HG02852 (cell line): Measurements from ENCODE around the gene SPATA31C2.
"Not testable (repeated sequence)": the region's sequence is repeated elsewhere in the genome, so short reads cannot be mapped to it uniquely, and the experiment has no call there.

Source experiments
- ATAC-seq: cut with Tn5 transposase; IDR thresholded peaks from one replicate; pipeline ENCODE4 v1.9.1; 2021; ENCODE audit warnings: mild to moderate bottlenecking, moderate library complexity; ENCODE audit not compliant: unreplicated experiment

SPATA31C2 gene

DNA sequence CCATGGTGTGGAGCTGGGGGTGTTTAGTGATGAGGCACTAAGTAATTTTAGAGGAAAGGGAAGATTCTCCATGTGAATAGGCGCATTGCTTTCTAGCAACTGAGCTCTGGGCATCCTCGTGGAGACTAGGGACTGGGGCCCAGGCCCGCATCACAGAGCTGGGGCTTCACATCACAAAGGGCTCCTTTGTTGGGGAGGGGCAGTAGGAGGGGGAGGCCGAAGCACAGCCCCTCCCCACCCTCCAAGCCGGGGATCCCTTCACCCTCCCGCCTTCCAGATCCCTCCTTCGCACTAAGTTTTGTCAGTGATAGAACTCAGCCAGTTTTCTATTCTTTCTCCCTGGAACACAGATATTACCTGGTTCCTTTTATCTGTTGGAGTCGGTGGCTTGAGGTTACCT, at the start of gene SPATA31C2:
TSS of gene SPATA31C2 (minus strand) at position 101 of the 400 bp plus-strand sequence. CDS start at position 72, 29 bp downstream.
- not testable (repeated sequence) for ATAC-seq

DNA sequence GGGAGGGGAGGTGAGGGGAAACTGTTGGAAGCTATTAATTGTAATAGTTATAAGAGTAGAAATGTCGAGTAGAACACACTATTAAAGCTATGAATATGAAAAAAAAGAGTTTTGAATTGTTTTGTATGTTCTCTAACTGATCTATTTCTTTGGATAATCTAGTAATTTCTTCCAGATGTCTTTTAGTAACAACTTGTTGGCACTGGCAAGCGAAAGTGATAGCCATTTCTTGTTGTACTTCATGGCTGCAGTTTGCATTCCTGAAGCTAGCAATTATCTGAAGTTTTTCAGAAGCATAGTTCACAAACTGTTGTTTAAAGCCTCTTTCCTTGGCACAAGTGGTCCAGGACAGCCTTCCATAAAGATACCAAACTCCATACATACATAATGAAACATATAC, 49.4 kb upstream of the SPATA31C2 start:
- ATAC-seq: no peak

- no peak for ATAC-seq
These were observed 48.3 kb upstream of the SPATA31C2 start for GRCh38 chr9:88186495-88187110.

DNA sequence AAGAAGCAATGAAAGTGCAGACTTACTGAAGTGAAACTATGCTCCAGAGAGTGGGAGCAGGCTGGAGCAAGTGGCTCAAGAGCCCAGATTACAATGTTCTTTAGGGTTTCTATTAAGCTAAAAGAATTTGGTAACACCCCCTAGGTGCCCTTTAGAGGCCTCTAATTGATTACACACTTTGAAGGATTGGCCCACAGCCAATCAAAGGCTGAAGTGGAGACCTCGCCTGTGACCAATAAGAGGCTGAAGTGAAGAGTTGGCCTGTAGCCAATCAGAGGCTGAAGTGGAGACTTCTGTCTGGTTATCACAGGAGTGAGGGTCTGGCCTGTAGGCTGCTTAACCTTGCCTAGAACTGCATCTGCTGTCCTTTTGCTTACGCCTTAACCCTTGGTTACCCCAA, 46.7 kb upstream of the SPATA31C2 start:
- no peak for ATAC-seq

DNA sequence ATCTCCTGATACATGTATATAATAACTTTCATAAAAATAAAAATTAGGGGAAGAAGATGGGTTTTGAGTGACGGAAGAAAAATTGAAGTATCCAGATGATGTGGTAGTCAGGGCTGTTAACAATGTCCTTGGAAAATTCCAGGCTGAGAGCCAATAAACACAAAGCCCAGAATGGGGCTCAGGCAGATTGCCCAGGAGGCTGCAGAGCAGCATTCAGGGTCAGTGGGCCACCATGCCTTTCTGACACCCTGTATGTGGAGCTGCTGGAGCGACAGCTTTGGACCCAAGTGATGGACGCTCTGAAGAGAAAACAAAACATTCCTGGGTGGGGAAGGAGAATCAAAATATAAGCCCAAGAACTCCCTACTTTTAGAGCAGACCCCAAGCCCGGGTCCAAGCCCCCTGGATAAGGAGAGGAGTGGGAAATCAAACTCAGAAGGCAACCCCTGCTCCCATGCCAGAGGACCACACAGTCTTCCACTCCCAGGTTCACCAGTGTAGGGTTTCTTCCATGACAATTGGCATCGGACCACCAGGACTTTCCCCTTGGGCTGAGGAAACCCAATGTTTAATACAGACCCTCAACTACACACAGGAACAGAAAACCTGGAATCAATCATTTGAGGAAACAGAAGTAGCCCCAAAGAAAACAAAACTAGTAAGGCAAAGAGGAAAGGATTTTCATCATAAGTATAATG, 45.7 kb upstream of the SPATA31C2 start:
- no peak for ATAC-seq

GRCh38 chr9:88182501-88182900, 44.2 kb upstream of the SPATA31C2 start:
- ATAC-seq: no peak

- ATAC-seq: no peak
These were observed 41.9 kb upstream of the SPATA31C2 start for GRCh38 chr9:88180081-88180765.

- no peak for ATAC-seq
These were observed 40.8 kb upstream of the SPATA31C2 start for GRCh38 chr9:88179062-88179521.

DNA sequence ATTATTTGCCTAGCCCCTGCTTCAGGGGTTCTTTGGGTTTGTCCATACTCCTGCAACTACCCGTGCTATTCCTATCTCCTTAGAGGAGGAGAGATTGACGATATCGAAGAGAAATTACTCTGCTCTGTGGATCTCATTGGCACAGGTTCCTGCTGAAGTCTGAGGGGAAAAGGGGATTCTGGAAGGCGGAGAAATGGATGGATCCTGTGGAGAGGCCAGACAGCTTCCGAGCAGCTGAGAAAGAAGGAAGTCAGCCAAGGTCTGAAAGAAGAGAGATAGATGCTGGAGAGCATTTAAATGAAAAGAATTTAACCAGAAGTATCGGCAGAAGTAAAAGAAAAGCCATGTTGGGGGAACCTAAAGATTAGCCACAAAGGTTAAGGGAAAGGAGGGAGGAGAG, 40.4 kb upstream of the SPATA31C2 start:
- no peak for ATAC-seq

GRCh38 chr9:88177371-88177770, 39.1 kb upstream of the SPATA31C2 start:
- no peak for ATAC-seq

DNA sequence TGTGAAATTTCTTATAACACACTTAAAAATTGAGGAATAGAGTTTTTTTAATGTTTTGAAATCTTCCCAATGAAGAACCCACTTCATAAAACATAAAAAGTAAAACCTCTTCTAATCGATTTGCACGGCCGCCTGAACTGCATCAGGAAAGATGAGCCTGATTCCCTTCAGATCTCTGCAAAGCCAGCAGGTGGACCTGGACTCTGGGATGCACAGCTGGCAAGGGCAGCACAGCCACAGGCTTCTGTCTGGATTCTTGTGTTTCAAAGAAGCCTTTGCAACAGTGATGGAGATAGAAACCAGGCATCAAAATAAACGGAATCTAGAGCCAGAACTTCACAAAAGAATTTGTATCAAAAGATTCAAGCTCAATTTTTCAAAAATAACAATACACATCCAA, 36.0 kb upstream of the SPATA31C2 start:
- ATAC-seq: no peak

DNA sequence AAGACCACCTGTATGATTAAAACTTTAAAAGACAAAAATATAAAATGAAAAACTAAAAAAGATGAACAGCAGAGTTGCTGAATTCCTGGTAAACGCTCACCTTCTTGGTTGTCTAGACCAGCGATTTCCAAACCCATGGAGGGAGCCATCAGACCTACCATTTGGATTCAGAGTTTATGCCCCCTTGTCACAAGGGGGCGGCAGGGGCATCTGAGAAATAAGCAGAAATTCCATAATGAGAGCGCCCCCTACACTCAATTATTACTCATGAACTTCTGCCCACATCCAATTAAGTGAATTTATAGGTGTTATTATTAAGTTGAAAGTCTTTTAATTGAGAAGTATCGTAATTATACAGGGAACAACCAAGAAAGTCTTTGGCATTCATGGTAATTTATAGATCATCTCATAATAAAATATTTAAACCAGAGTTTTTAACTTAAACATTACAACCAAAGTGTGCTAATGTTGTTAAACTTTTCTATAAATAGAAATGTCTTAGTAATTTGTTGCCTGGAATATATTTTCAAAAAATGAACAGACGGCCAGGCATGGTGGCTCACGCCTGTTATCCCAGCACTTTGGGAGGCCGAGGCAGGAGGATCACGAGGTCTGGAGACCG, 35.2 kb upstream of the SPATA31C2 start:
- no peak for ATAC-seq

- no peak for ATAC-seq
These were observed 31.4 kb upstream of the SPATA31C2 start for GRCh38 chr9:88169700-88170099.

DNA sequence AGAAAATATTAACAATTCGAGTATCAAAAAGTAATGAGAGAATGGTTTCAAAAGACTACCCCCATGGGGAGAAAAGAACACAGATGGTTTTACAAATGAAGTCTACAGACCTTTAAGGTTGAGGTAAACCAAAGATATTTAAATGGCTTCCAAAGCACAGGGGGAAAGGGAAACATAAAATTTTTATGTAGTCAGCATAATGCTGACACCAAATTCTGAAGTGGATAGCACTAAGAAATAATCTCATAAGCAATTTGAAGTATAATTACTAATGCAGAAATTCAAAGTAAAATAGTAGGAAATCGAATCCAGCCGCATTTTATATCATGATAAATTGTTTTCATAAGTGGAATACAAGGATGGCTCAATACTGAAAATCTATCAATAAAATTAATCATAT, 30.3 kb upstream of the SPATA31C2 start:
- no peak for ATAC-seq

- no peak for ATAC-seq
These were observed 28.4 kb upstream of the SPATA31C2 start for GRCh38 chr9:88166660-88167059.

GRCh38 chr9:88164850-88165249, 26.6 kb upstream of the SPATA31C2 start:
- no peak for ATAC-seq

DNA sequence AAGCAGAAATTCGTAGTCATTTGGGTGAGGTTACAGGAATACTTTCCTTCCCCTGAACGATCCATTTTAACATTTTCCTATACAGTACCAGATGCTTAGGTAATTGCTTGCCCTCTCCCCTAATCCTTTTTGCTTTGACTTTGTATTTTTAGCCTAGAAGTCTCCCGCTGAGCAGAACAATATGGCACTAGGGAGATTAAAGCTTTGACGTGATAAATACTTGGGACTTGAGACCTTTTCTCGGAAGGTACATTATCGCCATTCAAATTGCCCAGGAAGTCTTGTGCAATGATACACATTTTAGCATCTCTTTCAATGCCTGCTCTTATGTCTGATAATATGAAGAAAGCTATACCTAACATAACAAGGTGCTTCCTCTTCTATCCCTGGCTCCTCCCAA, 22.9 kb upstream of the SPATA31C2 start:
- no peak for ATAC-seq

GRCh38 chr9:88143957-88144625, 5.8 kb upstream of the SPATA31C2 start:
- ATAC-seq: no peak

DNA sequence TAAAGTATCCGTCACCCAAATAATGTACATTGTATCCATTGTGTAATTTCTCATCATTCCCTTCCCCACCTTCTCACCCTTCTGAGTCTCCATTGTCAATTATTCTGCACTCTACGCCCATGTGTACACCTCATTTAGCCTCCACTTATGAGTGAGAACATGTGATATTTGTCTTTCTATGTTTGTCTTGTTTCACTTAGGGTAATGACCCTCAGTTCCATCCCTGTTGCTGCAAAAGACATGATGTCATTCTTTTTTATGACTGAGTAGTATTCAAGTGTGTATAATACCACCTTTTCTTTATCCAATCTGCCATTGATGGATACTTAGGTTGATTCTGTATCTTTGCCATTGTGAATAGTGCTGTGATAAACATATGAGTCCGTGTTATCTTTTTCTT, 4.9 kb upstream of the SPATA31C2 start:
- ATAC-seq: no peak

DNA sequence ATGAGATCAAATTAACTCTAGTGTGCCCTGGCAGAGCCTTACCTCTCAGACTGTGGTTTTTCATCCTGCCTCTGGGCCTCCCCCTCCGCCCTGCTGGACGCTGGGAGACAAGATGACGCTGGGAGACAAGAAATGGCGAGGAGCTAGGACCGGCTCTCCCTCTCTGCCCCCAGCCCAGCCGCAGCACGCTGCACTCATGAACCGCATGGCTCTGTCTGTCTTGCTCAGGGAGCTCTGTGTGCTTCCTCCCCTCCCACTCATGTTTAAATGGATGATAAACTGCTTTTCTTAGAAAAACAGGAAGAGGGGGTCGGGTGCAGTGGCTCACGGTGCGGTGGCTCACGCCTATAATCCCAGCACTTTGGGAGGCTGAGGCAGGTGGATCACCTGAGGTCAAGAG, 4.7 kb downstream of the SPATA31C2 start:
- ATAC-seq: not testable (repeated sequence)

GRCh38 chr9:88129556-88129955, 8.7 kb downstream of the SPATA31C2 start:
- not testable (repeated sequence) for ATAC-seq
